BJ (cell line): ENCODE measurements around the gene SPSB4. TPM values are rescaled to one million over a fixed set of nuclear protein-coding genes. Genes with fewer than 3 reads are reported as not detected.

Experiments used
- CTCF ChIA-PET: fragments of 350-600 bp; formaldehyde crosslinking; extraction: SDS; loops from one replicate; lab custom pipeline; 2021; ENCODE audit warnings: antibody characterized with exemption, inconsistent platforms; lab: Yijun Ruan, JAX
- POLR2A ChIA-PET: fragments of 300-600 bp; sonication (Branson Sonifier 250); formaldehyde crosslinking; extraction: SDS; loops from one replicate; lab custom pipeline; 2021; ENCODE audit warnings: antibody characterized with exemption; lab: Charles Lee
- DNase-seq: peaks from one replicate; pipeline ENCODE4 v3.0.0-alpha.2; 2011; ENCODE audit warnings: low read depth
- H3K27me3 ChIP-seq: 2 replicates; pipeline ENCODE4 v1.6.0; 2011; ENCODE audit warnings: low read length; ENCODE audit not compliant: control insufficient read depth, insufficient read depth
- H3K36me3 ChIP-seq: 2 replicates; pipeline ENCODE4 v1.5.1; 2011; ENCODE audit warnings: low read length; ENCODE audit not compliant: control insufficient read depth, insufficient read depth
- H3K4me3 ChIP-seq: 2 replicates; pipeline ENCODE4 v1.5.1; 2011; ENCODE audit warnings: low read depth, mild to moderate bottlenecking, control low read depth, low read length
- polyA plus RNA-seq: library from polyadenylated mRNA; depleted of rRNA; stranded (reverse); fragments of >200 nt; gene quantifications from 2 replicates; pipeline ENCODE4 v1.2.3, GENCODE V29; 2011
- TF ChIP-seq, protein P1 (sequence below): IDR thresholded peaks from 2 replicates; pipeline ENCODE4 v1.5.1; 2011; ENCODE audit warnings: low read depth, mild to moderate bottlenecking, control low read depth, inconsistent platforms, low read length, moderate library complexity; ENCODE audit not compliant: insufficient read depth

Gene SPSB4
- polyA plus RNA-seq, 1 experiment, result not detected

DNA sequence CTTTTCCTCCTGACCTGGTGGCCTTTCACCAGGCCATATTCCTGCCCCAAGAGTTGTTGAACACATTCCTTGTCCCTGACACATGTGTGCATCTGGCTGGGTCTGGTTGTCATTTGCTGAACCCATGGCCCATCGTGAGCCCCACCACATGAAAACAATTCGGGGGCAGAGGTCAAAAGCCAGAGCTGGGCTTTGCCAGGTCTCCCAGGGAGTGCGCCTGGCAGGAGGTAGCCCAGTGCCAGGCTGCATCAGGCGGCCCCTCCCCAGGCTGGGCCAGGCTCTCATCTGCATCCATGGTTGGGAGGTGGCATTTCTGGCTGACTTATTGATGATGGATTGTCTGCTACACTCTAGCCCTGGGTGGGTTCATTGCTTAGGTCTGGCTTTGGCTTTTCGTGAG, 30.9 kb downstream of the SPSB4 start:
- H3K27me3 ChIP-seq, result no peaks in the 10 kb centered on the region
- no peak for DNase-seq
- ChIA-PET POLR2A (no interaction called here), CTCF (no interaction called here)
- TF ChIP-seq, protein P1, sequence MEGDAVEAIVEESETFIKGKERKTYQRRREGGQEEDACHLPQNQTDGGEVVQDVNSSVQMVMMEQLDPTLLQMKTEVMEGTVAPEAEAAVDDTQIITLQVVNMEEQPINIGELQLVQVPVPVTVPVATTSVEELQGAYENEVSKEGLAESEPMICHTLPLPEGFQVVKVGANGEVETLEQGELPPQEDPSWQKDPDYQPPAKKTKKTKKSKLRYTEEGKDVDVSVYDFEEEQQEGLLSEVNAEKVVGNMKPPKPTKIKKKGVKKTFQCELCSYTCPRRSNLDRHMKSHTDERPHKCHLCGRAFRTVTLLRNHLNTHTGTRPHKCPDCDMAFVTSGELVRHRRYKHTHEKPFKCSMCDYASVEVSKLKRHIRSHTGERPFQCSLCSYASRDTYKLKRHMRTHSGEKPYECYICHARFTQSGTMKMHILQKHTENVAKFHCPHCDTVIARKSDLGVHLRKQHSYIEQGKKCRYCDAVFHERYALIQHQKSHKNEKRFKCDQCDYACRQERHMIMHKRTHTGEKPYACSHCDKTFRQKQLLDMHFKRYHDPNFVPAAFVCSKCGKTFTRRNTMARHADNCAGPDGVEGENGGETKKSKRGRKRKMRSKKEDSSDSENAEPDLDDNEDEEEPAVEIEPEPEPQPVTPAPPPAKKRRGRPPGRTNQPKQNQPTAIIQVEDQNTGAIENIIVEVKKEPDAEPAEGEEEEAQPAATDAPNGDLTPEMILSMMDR, result no peak
- no peaks in the 10 kb centered on the region for H3K36me3 ChIP-seq
- no peak overlapping the region for H3K4me3 ChIP-seq

DNA sequence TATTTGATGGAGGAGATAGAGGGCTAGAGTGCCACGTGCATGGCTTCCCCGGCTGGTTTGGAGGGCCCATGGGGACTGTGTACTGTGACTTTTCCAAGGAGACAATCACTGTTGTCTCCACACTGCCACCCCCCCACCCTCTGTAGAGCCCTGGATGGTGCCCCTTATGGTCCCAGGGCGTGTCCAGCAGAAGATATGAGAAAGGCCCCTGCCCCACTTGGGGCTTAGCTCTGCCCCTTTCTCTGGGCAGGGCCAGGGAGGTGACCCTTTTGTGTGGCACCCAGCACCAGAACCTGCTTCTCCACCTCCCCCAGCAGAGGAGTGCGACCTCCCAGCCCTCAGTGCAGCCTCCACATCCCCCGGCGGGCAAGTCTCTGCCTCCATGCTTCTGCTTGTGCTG, 32.1 kb downstream of the SPSB4 start:
- POLR2A ChIA-PET, result no interaction called here
- TF ChIP-seq, protein P1, result no peak
- Histone ChIP-seq H3K27me3 (no peaks in the 10 kb centered on the region), H3K36me3 (no peaks in the 10 kb centered on the region), H3K4me3 (no peak overlapping the region)
- DNase-seq, result no peak
- CTCF ChIA-PET, result no interaction called here

DNA sequence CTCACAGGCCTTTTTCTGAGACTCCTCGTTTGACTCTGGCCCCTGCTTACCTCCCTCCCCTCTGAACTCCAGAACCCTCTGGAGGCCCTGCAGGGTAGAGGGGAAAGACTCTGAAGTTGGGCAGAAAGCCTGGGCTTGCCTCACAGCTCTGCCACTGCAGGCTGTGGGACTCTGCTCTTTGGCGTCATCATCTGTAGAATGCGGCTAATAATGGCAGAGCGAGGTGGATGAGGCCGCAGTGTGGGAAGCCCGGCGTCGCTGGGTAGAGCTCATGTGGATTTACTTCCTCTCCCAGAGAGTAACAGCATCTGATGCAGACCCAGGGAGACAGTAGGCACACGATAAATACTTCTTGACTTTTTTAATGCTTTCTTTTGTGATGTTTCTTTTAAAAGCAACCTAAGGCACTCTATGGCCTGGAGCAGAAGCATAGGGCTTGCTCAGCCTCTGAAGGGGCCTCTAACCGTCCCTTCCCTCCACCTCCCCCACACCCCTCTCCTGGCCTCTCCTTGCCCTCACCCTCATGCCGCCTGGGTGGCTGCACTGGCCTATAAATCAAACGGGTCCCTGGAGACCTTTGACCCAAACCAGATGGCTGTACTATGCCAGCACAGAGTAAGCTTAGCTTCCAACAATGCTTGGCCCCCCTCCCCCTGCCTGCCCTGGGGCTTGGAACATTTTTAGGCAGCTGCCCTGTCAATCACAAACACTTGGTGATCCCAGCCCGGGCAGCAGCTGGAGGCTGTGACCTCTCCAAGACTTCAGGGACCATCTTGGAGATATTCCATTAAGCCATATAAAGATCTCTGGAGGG, 32.9 kb downstream of the SPSB4 start:
- H3K36me3 ChIP-seq, result no peaks in the 10 kb centered on the region
- POLR2A ChIA-PET, result no interaction called here
- H3K4me3 ChIP-seq, result no peak overlapping the region
- TF ChIP-seq, protein P1, result no peak
- no peak for DNase-seq
- H3K27me3 ChIP-seq, result no peaks in the 10 kb centered on the region
- CTCF ChIA-PET, result interaction anchor here (0.6 to 1.2 kb wide), 2 partner anchors 11 to 31 kb away, joined by 3 read pairs; no protein-coding TSS in a partner anchor

DNA sequence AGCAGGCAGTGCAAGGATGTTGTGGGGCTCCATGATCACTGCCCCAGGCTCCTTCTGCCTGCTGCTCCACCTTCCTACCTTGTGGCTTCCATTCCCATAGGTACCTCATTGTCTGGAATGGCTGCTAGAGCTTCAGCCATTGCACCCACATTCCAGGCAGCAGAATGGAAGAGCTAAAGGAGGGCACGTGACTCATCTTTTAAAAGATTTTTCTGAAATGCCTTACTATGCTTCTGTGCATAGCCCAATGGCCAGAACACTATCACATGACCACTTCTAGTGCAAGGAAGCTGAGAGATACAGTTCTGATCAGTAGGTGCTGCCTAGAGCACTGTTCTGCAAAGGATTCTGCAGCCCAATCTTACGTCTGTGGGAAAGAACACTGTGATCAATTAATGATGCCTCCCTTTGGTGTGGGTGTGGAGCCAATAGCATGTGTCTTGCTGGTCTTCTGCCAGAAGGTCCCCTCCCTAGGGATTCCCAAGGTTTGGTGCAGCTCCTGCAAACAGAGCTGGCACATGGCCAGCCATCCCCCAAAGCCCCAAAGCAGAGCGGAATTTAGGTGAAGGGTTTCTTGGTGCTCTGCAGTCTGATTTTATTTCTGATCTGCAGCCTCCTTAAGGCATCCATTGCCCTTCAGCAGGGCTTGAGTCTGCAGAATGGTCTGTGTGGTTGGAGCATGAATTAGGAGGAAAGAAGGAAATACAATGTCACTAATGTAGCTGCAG, 34.4 kb downstream of the SPSB4 start:
- DNase-seq, result no peak
- no peaks in the 10 kb centered on the region for H3K36me3 ChIP-seq

More for the DNA sequence above, 34.4 kb downstream of the SPSB4 start:
- ChIA-PET CTCF (interaction anchor here (0.8 to 1.2 kb wide), 2 partner anchors 9 to 10 kb away, joined by 3 read pairs; no protein-coding TSS in a partner anchor), POLR2A (no interaction called here)
- Histone ChIP-seq H3K27me3 (0 out of 2 replicates have a peak, but pooled peaks cover 2% of the 10 kb centered on the region), H3K4me3 (no peak overlapping the region)
- TF ChIP-seq, protein P1, result no peak
